H1 (cell line): ENCODE measurements around the gene NHSL2. TPM values are rescaled to one million over a fixed set of nuclear protein-coding genes. Genes with fewer than 3 reads are reported as not detected.

Experiments
- CTCF ChIA-PET: fragments of 300-600 bp; sonication (Branson Sonifier 250); formaldehyde crosslinking; loops from one replicate; lab custom pipeline; 2021; ENCODE audit not compliant: partially characterized antibody; lab: Charles Lee
- POLR2A ChIA-PET: fragments of 300-600 bp; sonication (Branson Sonifier 250); formaldehyde crosslinking; loops from one replicate; lab custom pipeline; 2021; ENCODE audit warnings: inconsistent platforms; ENCODE audit not compliant: partially characterized antibody; lab: Charles Lee
- DNase-seq, 2 experiments: peaks; one replicate each; pipeline versions ENCODE4 v3.0.0 to v3.0.0-alpha.2; 2010 to 2022; ENCODE audit warnings: low spot score in 2 of 2, low read depth in 1 of 2, mixed read lengths in 1 of 2
- FAIRE-seq: peaks from 2 replicates; lab custom pipeline; 2011; peaks lifted over from hg19 to GRCh38; lab: Jason Lieb, UNC
- H2AFZ ChIP-seq: 2 replicates; pipeline ENCODE4 v1.8.1; 2012; ENCODE audit warnings: low read length, inconsistent platforms
- H2AK5ac ChIP-seq: 2 replicates; pipeline ENCODE4 v1.6.1; 2013; ENCODE audit warnings: low read depth, low read length
- H2BK120ac ChIP-seq: replicated peaks from 2 replicates; pipeline ENCODE3; 2013; ENCODE audit warnings: low read depth, low read length, inconsistent platforms
- H2BK12ac ChIP-seq: 2 replicates; pipeline ENCODE4 v1.6.1; 2013; ENCODE audit warnings: low read depth, low read length
- H2BK15ac ChIP-seq: 2 replicates; pipeline ENCODE4 v1.6.1; 2013; ENCODE audit warnings: low read length
- H2BK20ac ChIP-seq: 2 replicates; pipeline ENCODE4 v1.6.1; 2013; ENCODE audit warnings: low read length
- H2BK5ac ChIP-seq: 2 replicates; pipeline ENCODE4 v1.6.1; 2013; ENCODE audit warnings: low read depth, low read length
- H3K14ac ChIP-seq: 2 replicates; pipeline ENCODE4 v1.6.1; 2013; ENCODE audit warnings: inconsistent platforms; ENCODE audit not compliant: insufficient read length
- H3K18ac ChIP-seq: 2 replicates; pipeline ENCODE4 v1.6.1; 2013; ENCODE audit warnings: low read length; ENCODE audit errors: extremely low read depth
- H3K23ac ChIP-seq: 2 replicates; pipeline ENCODE4 v1.6.1; 2013; ENCODE audit warnings: inconsistent platforms; ENCODE audit not compliant: insufficient read length
- H3K23me2 ChIP-seq: 2 replicates; pipeline ENCODE4 v1.6.1; 2013; ENCODE audit warnings: low read depth, low read length
- H3K27ac ChIP-seq: 2 replicates; pipeline ENCODE4 v1.6.1; 2011; ENCODE audit warnings: low read depth, low read length, inconsistent platforms
- H3K27me3 ChIP-seq, 4 experiments: replicated peaks in 1 of 4; 1 replicate in 1 of 4; 2 replicates in 3 of 4; pipeline versions ENCODE4 v1.6.1 to v1.8.1; 2011 to 2013; ENCODE audit warnings: low read length in 3 of 4, mild to moderate bottlenecking in 3 of 4, inconsistent platforms in 2 of 4, mixed read lengths in 2 of 4, moderate library complexity in 1 of 4; ENCODE audit not compliant: control insufficient read depth in 3 of 4, insufficient read depth in 3 of 4; ENCODE audit errors: extremely low read depth in 1 of 4
- H3K36me3 ChIP-seq, 4 experiments: 2 replicates each; pipeline versions ENCODE4 v1.6.1 to v1.8.1; 2011 to 2013; ENCODE audit warnings: mild to moderate bottlenecking in 4 of 4, low read length in 3 of 4, moderate library complexity in 2 of 4, control low read depth in 1 of 4, inconsistent platforms in 1 of 4; ENCODE audit not compliant: insufficient read depth in 4 of 4, control insufficient read depth in 2 of 4
- H3K4ac ChIP-seq: replicated peaks from 2 replicates; pipeline ENCODE3; 2013; ENCODE audit warnings: low read length, low read depth, mixed read lengths, inconsistent platforms; ENCODE audit not compliant: insufficient read length
- H3K4me1 ChIP-seq, 4 experiments: replicated peaks in 1 of 4; 1 replicate in 1 of 4; 2 replicates in 3 of 4; pipeline versions ENCODE4 v1.6.1 to v1.8.1; 2011 to 2013; ENCODE audit warnings: low read length in 3 of 4, inconsistent platforms in 2 of 4, mixed read lengths in 1 of 4; ENCODE audit not compliant: insufficient read depth in 4 of 4, control insufficient read depth in 3 of 4
- H3K4me2 ChIP-seq, 2 experiments: 2 replicates each; pipeline versions ENCODE4 v1.6.1 to v1.8.1; 2011 to 2013; ENCODE audit warnings: low read depth in 2 of 2, low read length in 2 of 2, control low read depth in 1 of 2, inconsistent platforms in 1 of 2, mild to moderate bottlenecking in 1 of 2; ENCODE audit not compliant: insufficient read depth in 1 of 2
- H3K4me3 ChIP-seq, 4 experiments: fragments of 200-600, 300-600 bp in 1 of 4; sonication (generic), shearing (Covaris generic), sonication (Bioruptor Twin) in 1 of 4; 2 replicates each; pipeline versions ENCODE4 v1.5.1 to v1.8.1; 2011 to 2016; ENCODE audit warnings: low read length in 4 of 4, low read depth in 3 of 4, control low read depth in 2 of 4, inconsistent platforms in 2 of 4, mild to moderate bottlenecking in 2 of 4, mixed read lengths in 1 of 4, moderate library complexity in 1 of 4; ENCODE audit not compliant: insufficient read depth in 2 of 4; ENCODE audit errors: extremely low read depth in 1 of 4
- H3K56ac ChIP-seq: replicated peaks from 2 replicates; pipeline ENCODE3; 2013; ENCODE audit warnings: low read depth, mild to moderate bottlenecking, mixed read lengths, low read length, inconsistent platforms; ENCODE audit not compliant: insufficient read length
- H3K79me1 ChIP-seq: 2 replicates; pipeline ENCODE4 v1.6.1; 2013; ENCODE audit warnings: low read depth, low read length, control low read depth
- H3K79me2 ChIP-seq, 2 experiments: 2 replicates each; pipeline versions ENCODE4 v1.6.1 to v1.8.1; 2012 to 2013; ENCODE audit warnings: low read length in 2 of 2, mild to moderate bottlenecking in 2 of 2, inconsistent platforms in 1 of 2; ENCODE audit not compliant: insufficient read depth in 2 of 2, control insufficient read depth in 1 of 2
- H3K9ac ChIP-seq, 4 experiments: replicated peaks in 1 of 4; 1 replicate in 1 of 4; 2 replicates in 3 of 4; pipeline versions ENCODE4 v1.6.1 to v1.8.1; 2011 to 2013; ENCODE audit warnings: low read depth in 3 of 4, low read length in 3 of 4, control low read depth in 2 of 4, mild to moderate bottlenecking in 2 of 4, moderate library complexity in 2 of 4, inconsistent platforms in 1 of 4; ENCODE audit errors: extremely low read depth in 1 of 4
- H3K9me3 ChIP-seq, 2 experiments: 2 replicates each; pipeline versions ENCODE4 v1.6.1 to v1.8.1; 2012 to 2013; ENCODE audit warnings: mild to moderate bottlenecking in 2 of 2, moderate library complexity in 2 of 2, control low read depth in 1 of 2, inconsistent platforms in 1 of 2, low read depth in 1 of 2, low read length in 1 of 2, mixed read lengths in 1 of 2; ENCODE audit not compliant: insufficient read depth in 2 of 2
- H4K20me1 ChIP-seq, 2 experiments: replicated peaks in 1 of 2; 2 replicates each; pipeline versions ENCODE3 to v1.8.1; 2011 to 2013; ENCODE audit warnings: inconsistent platforms in 2 of 2, low read length in 2 of 2, mild to moderate bottlenecking in 1 of 2; ENCODE audit not compliant: insufficient read depth in 2 of 2, control insufficient read depth in 1 of 2
- H4K5ac ChIP-seq: 2 replicates; pipeline ENCODE4 v1.6.1; 2013; ENCODE audit warnings: low read length, low read depth, mixed read lengths, inconsistent platforms; ENCODE audit not compliant: insufficient read length
- H4K8ac ChIP-seq: 2 replicates; pipeline ENCODE4 v1.8.0; 2013; ENCODE audit warnings: mild to moderate bottlenecking, moderate library complexity, low read length, inconsistent platforms; ENCODE audit not compliant: insufficient read depth; ENCODE audit errors: extremely low read depth
- H4K91ac ChIP-seq: replicated peaks from 2 replicates; pipeline ENCODE3; 2013; ENCODE audit warnings: low read length, mixed read lengths, inconsistent platforms; ENCODE audit not compliant: insufficient read length
- CBX8 ChIP-seq: fragments of 300-800, 300-1000 bp; sonication (generic); IDR thresholded peaks from 2 replicates; pipeline ENCODE4 v1.7.1; 2016; ENCODE audit warnings: low read depth, low read length, borderline replicate concordance
- CHD2 ChIP-seq: IDR thresholded peaks from 2 replicates; pipeline ENCODE4 v1.6.1; 2012; ENCODE audit warnings: low read length, improper control_type of control experiment
- RFX5 ChIP-seq: IDR thresholded peaks from 2 replicates; pipeline ENCODE4 v1.6.1; 2011; ENCODE audit warnings: low read depth, low read length, improper control_type of control experiment, borderline replicate concordance
- SIN3A ChIP-seq, 2 experiments: IDR thresholded peaks in 1 of 2; conservative IDR thresholded peaks in 1 of 2; 2 replicates each; pipeline ENCODE4 v1.6.1; 2011 to 2012; ENCODE audit warnings: low read length in 2 of 2, improper control_type of control experiment in 1 of 2, low read depth in 1 of 2, mild to moderate bottlenecking in 1 of 2
- WGBS, 2 experiments: shearing (Covaris generic) in 1 of 2; methylation state at CpG; one replicate each; pipeline versions ENCODE4 v1.1.6 to v1.1.7; 2013 to 2015; ENCODE audit warnings: low lambda C conversion rate in 2 of 2, mixed read lengths in 2 of 2, inconsistent platforms in 1 of 2, low coverage in 1 of 2, missing lambda C conversion rate in 1 of 2; ENCODE audit not compliant: insufficient replicate concordance in 2 of 2, insufficient coverage in 1 of 2, insufficient read length in 1 of 2; ENCODE audit errors: extremely low coverage in 1 of 2, missing lambda C conversion rate in 1 of 2; 5-methylcytosine and 5-hydroxymethylcytosine counted together
- polyA plus RNA-seq, 7 experiments: library from polyadenylated mRNA; depleted of rRNA in 3 of 7; stranded (reverse) in 5 of 7; unstranded in 2 of 7; fragments of >200 nt in 5 of 7; fragments of 200-250 nt in 2 of 7; gene quantifications; 1 replicate in 5 of 7; 2 replicates in 1 of 7; 4 replicates in 1 of 7; pipeline versions ENCODE4 v1.2.1 to v1.2.3, GENCODE V29; 2011 to 2013; ENCODE audit warnings: missing spikeins in 2 of 7, mixed read lengths in 2 of 7
- total RNA-seq: library from RNA; stranded (reverse); fragmentation: NEBNext Ultra II Directional; extraction: Animal tissue kit (Norgen Biotek cat#: 25700); gene quantifications from 2 replicates; pipeline ENCODE4 v1.2.1, GENCODE V29; 2021

The NHSL2 gene
- total and polyA plus RNA-seq, 2 of the 8 experiments (the other 6 are each of a cell fraction or from before 2014, with no cell fraction given), result 3.7 to 7.2 TPM

GRCh38 chrX:72081605-72082320 is 171.1 kb downstream of the NHSL2 start:
- Histone ChIP-seq H2AFZ (no peak overlapping the region), H4K91ac (no peak overlapping the region), H2BK15ac (no peak overlapping the region), H3K14ac (no peak overlapping the region), H2AK5ac (no peak overlapping the region), H3K36me3 (no peaks in the 10 kb centered on the region), H2BK12ac (no peak overlapping the region), H2BK5ac (no peak overlapping the region), H3K9me3 (no peaks in the 10 kb centered on the region), H4K20me1 (no peaks in the 10 kb centered on the region), H3K4me1 (no peaks in the 10 kb centered on the region), H4K8ac (no peak overlapping the region), H3K4ac (no peak overlapping the region), H3K23me2 (no peaks in the 10 kb centered on the region), H3K4me2 (no peak overlapping the region), H3K27ac (no peak overlapping the region), H3K79me2 (no peaks in the 10 kb centered on the region), H3K23ac (no peak overlapping the region), H3K79me1 (no peaks in the 10 kb centered on the region), H2BK120ac (no peak overlapping the region), H3K18ac (no peak overlapping the region), H3K4me3 (no peak overlapping the region), H2BK20ac (no peak overlapping the region), H4K5ac (no peak overlapping the region), H3K9ac (no peak overlapping the region), H3K27me3 (no peaks in the 10 kb centered on the region), H3K56ac (no peak overlapping the region)
- TF ChIP-seq CBX8 (no peak), SIN3A (conservative IDR thresholded peaks at IDR 0.05 in 1 of 2, IDR thresholded peaks at IDR 0.05 in 1 of 2; ENCODE audit: low read depth in 1 of 2, low read length in 2 of 2) (no peak), CHD2 (no peak), RFX5 (no peak)
- ChIA-PET CTCF (interaction anchor here (1.0 to 2.6 kb wide), 5 partner anchors 14 to 83 kb away, joined by 3 to 7 read pairs (median 4); no protein-coding TSS in a partner anchor), POLR2A (interaction anchor here (1.3 kb wide), 1 partner anchor 17 kb away, joined by 3 read pairs; no protein-coding TSS in a partner anchor)
- FAIRE-seq (no peak), DNase-seq (no peak)
- 85% methylated on average over 7 of the region's 12 CpGs; no CpG with 5 or more reads in 1 of the 2 experiments for WGBS, 2 experiments
